Uterus (tissue), 2 donors: ENCODE measurements around the gene CYP1A1.

Experiments
- POLR2A ChIP-seq, 2 donors: fragments of 450-650 bp; IDR thresholded peaks; one replicate each; pipeline ENCODE4 v1.6.1; 2016; ENCODE audit warnings: antibody characterized with exemption in 2 of 2, mild to moderate bottlenecking in 1 of 2, moderate library complexity in 1 of 2
- TF ChIP-seq, protein P1 (sequence below), 4 experiments: fragments of 200-600 bp in 2 of 4; fragments of 450-650 bp in 2 of 4; sonication (generic) in 2 of 4; IDR thresholded peaks; one replicate each; pipeline ENCODE4 v1.5.1; 2016 to 2019; ENCODE audit warnings: antibody characterized with exemption in 4 of 4, mild to moderate bottlenecking in 2 of 4, moderate library complexity in 1 of 4

DNA sequence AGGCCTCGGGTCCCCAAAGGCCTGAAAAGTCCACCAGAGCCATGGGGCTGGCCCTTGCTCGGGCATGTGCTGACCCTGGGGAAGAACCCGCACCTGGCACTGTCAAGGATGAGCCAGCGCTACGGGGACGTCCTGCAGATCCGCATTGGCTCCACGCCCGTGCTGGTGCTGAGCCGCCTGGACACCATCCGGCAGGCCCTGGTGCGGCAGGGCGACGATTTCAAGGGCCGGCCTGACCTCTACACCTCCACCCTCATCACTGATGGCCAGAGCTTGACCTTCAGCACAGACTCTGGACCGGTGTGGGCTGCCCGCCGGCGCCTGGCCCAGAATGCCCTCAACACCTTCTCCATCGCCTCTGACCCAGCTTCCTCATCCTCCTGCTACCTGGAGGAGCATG, 24.5 kb upstream of the CYP1A1 start:
- TF ChIP-seq, protein P1, sequence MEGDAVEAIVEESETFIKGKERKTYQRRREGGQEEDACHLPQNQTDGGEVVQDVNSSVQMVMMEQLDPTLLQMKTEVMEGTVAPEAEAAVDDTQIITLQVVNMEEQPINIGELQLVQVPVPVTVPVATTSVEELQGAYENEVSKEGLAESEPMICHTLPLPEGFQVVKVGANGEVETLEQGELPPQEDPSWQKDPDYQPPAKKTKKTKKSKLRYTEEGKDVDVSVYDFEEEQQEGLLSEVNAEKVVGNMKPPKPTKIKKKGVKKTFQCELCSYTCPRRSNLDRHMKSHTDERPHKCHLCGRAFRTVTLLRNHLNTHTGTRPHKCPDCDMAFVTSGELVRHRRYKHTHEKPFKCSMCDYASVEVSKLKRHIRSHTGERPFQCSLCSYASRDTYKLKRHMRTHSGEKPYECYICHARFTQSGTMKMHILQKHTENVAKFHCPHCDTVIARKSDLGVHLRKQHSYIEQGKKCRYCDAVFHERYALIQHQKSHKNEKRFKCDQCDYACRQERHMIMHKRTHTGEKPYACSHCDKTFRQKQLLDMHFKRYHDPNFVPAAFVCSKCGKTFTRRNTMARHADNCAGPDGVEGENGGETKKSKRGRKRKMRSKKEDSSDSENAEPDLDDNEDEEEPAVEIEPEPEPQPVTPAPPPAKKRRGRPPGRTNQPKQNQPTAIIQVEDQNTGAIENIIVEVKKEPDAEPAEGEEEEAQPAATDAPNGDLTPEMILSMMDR (IDR thresholded peaks at IDR 0.05), result no peak
- no peak for TF ChIP-seq POLR2A (IDR thresholded peaks at IDR 0.05)
